GM21825 (cell line): ENCODE data around the gene SHB.

Source experiments
- ATAC-seq: cut with Tn5 transposase; IDR thresholded peaks from one replicate; pipeline ENCODE4 v1.9.1; 2021; ENCODE audit warnings: mild to moderate bottlenecking, moderate library complexity; ENCODE audit not compliant: unreplicated experiment

Gene SHB

GRCh38 chr9:37972351-37972848, 96.6 kb downstream of the SHB start:
- ATAC-seq: no peak

- no peak for ATAC-seq
Observed at GRCh38 chr9:37971691-37972090, 97.3 kb downstream of the SHB start.

- ATAC-seq: no peak
Observed at GRCh38 chr9:37971108-37971459, 97.9 kb downstream of the SHB start.

GRCh38 chr9:37970301-37971107, 98.5 kb downstream of the SHB start:
- no peak for ATAC-seq

- no peak for ATAC-seq
Observed at GRCh38 chr9:37969558-37970300, 99.3 kb downstream of the SHB start.

GRCh38 chr9:37969130-37969529, 99.9 kb downstream of the SHB start:
- ATAC-seq: no peak

- ATAC-seq: no peak
Observed at GRCh38 chr9:37968228-37968701, 100.8 kb downstream of the SHB start.

GRCh38 chr9:37967761-37968080, 101.3 kb downstream of the SHB start:
- no peak for ATAC-seq

GRCh38 chr9:37967014-37967760, 101.8 kb downstream of the SHB start:
- ATAC-seq: no peak

GRCh38 chr9:37966412-37967013, 102.5 kb downstream of the SHB start:
- ATAC-seq: no peak

- peak; percentile 62 for ATAC-seq
Observed at GRCh38 chr9:37965676-37966345, 103.2 kb downstream of the SHB start.

- ATAC-seq: no peak
Observed at GRCh38 chr9:37965116-37965515, 103.9 kb downstream of the SHB start.

GRCh38 chr9:37964740-37965081, 104.3 kb downstream of the SHB start:
- ATAC-seq: no peak

- ATAC-seq: no peak
Observed at GRCh38 chr9:37963936-37964739, 104.9 kb downstream of the SHB start.

- no peak for ATAC-seq
Observed at GRCh38 chr9:37961351-37961750, 107.7 kb downstream of the SHB start.

- no peak for ATAC-seq
Observed at GRCh38 chr9:37960631-37961030, 108.4 kb downstream of the SHB start.

GRCh38 chr9:37959976-37960375, 109.1 kb downstream of the SHB start:
- no peak for ATAC-seq

GRCh38 chr9:37958154-37958553, 110.9 kb downstream of the SHB start:
- no peak for ATAC-seq

- ATAC-seq: no peak
Observed at GRCh38 chr9:37957664-37957953, 111.4 kb downstream of the SHB start.
